Dermis microvascular lymphatic vessel endothelial cell (primary cell): Measurements from ENCODE around the gene CYB5R3. TPM values are rescaled to one million over a fixed set of nuclear protein-coding genes. Genes with fewer than 3 reads are reported as not detected.
"Not testable (repeated sequence)": the region's sequence is repeated elsewhere in the genome, so short reads cannot be mapped to it uniquely, and the experiment has no call there.

ENCODE experiments used
- DNase-seq, 2 donors: peaks; one replicate each; pipeline versions ENCODE4 v3.0.0 to v3.0.0-alpha.2; 2010; ENCODE audit warnings: low read depth in 2 of 2
- total RNA-seq: library from RNA; depleted of rRNA; stranded (reverse); fragments of >200 nt; gene quantifications from 2 replicates; pipeline ENCODE4 v1.2.1, GENCODE V29; 2014

Gene CYB5R3
- total RNA-seq, 1 donor from 2014 or later = 105 TPM

DNA sequence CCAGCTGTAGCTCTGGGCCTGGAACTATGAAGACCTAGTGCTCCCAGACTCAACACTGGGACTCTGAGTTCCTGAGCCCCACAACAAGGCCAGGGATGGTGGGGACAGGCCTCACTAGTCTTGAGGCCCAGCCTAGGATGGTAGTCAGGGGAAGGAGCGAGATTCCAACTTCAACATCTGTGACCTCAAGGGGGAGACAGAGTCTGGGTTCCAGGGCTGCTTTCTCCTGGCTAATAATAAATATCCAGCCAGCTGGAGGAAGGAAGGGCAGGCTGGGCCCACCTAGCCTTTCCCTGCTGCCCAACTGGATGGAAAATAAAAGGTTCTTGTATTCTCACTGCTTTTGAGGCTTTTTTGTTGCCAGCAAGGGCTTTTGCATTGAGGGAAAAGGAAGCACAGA lies 75.1 kb downstream of the CYB5R3 start:
- DNase-seq = peak in 1 of 2 donors; percentile 37

GRCh38 chr22:42571068-42571467 lies 78.1 kb downstream of the CYB5R3 start:
- DNase-seq = not testable (repeated sequence)

DNA sequence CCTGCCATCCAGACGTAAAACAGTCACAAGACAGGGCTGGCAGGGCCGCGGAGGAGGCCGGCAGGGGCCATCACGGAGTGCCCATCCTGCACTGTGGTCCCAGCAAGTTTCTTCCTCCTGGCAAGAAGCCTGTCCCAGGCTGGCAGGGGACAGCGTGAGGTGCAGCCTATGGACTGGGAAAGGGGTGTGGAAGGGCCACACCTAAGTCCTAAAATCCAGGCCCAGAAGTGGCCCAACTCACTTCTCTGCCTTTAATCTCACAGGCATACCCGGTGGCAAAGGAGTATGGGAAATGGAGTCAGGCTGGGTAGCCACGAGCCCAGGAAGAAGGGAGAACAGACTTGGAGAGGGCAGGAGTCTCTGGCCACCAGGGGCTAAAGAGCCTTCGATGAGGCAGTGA lies 78.6 kb downstream of the CYB5R3 start:
- DNase-seq = not testable (repeated sequence)

DNA sequence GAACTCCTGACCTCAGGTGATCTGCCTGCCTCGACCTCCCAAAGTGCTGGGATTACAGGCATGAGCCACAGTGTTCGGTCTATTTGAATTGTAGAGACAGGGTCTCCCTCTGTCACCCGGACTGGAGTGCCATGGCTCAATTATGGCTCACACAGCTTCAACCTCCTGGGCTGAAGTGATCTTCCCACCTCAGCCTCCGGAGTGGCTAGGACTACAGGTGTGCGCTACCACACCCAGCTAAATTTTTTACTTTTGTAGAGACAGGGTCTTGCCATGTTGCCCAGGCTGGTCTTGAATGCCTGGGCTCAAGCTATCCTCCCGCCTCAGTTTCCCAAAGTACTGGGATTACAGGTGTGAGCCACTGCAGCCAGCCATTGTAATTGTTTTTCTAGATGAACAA lies 81.2 kb downstream of the CYB5R3 start:
- DNase-seq = not testable (repeated sequence)

Other genes with a start within 250 kb of the CYB5R3 start
- under 0.01 TPM in 1 of 2 replicates, not detected in the other for gene NFAM1, start 217.0 kb downstream of the CYB5R3 start, total RNA-seq
- gene RRP7A, start 129.6 kb downstream of the CYB5R3 start, total RNA-seq = 25.3 and 30.7 TPM in 2 replicates
- gene SERHL2, start 95.4 kb downstream of the CYB5R3 start, total RNA-seq = 2.6 and 3.8 TPM in 2 replicates
- gene POLDIP3, start 34.5 kb downstream of the CYB5R3 start, total RNA-seq = 23.0 and 27.2 TPM in 2 replicates
- 0.25 and 0.39 TPM in 2 replicates for gene ATP5MGL, start 8.8 kb downstream of the CYB5R3 start, total RNA-seq
- 43.8 and 70.8 TPM in 2 replicates for gene A4GALT, start 71.5 kb upstream of the CYB5R3 start, total RNA-seq
- gene ARFGAP3, start 207.9 kb upstream of the CYB5R3 start, total RNA-seq = 58.4 and 58.5 TPM in 2 replicates